ENCODE data around the gene CCDC24. TPM values are rescaled to one million over a fixed set of nuclear protein-coding genes. Genes with fewer than 3 reads are reported as not detected.
A peak's percentile ranks its signal among the peaks of the same experiment; 100 is the strongest.

The CCDC24 gene
- total and polyA plus RNA-seq, 2 of the 13 experiments (the other 11 are each of a cell fraction or from before 2014, with no cell fraction given) = 1.4 to 2.9 TPM

GRCh38 chr1:44031252-44032169 is 40.1 kb downstream of the CCDC24 start, which contains the start of gene SLC6A9 (continued):
- TF ChIP-seq ZBTB34 (CRISPR knock-in tag; IDR thresholded peaks at IDR 0.05) (no peak), CREM (IDR thresholded peaks at IDR 0.05) (no peak), CREM (CRISPR knock-in tag; IDR thresholded peaks at IDR 0.05) (no peak), ATAD3A (CRISPR knock-in tag; IDR thresholded peaks at IDR 0.05) (no peak), POLR2G (IDR thresholded peaks at IDR 0.05; ENCODE audit: low read depth, low read length) (peak; percentile 70; the same call in 1 of the 2 replicates), FOXC1 (CRISPR knock-in tag; IDR thresholded peaks at IDR 0.05; ENCODE audit: borderline replicate concordance) (no peak; the same call in 1 of the 2 replicates), EED (CRISPR knock-in tag; IDR thresholded peaks at IDR 0.05) (no peak), FOXP1 (IDR thresholded peaks at IDR 0.05) (no peak), FOXP1 (CRISPR knock-in tag; IDR thresholded peaks at IDR 0.05) (no peak), LCORL (IDR thresholded peaks at IDR 0.05) (no peak), LCORL (CRISPR knock-in tag; IDR thresholded peaks at IDR 0.05) (no peak), ZNF256 (CRISPR knock-in tag; conservative IDR thresholded peaks at IDR 0.05) (no peak), DDIT3 (CRISPR knock-in tag; IDR thresholded peaks at IDR 0.05) (no peak), NCOR1 (IDR thresholded peaks at IDR 0.05; ENCODE audit: borderline replicate concordance, low read length) (no peak), HNRNPLL (IDR thresholded peaks at IDR 0.05; ENCODE audit: low read depth, low read length, poor library complexity, severe bottlenecking) (peak; percentile 54), ZNF230 (CRISPR knock-in tag; IDR thresholded peaks at IDR 0.05) (0 out of 2 replicates have a peak, but pooled peaks have one; percentile 76), ZMYM2 (CRISPR knock-in tag; IDR thresholded peaks at IDR 0.05) (no peak), MTA1 (CRISPR knock-in tag; IDR thresholded peaks at IDR 0.05; ENCODE audit: borderline replicate concordance) (peak; percentile 77; the same call in 1 of the 2 replicates)
- TF ChIP-seq, protein P1, sequence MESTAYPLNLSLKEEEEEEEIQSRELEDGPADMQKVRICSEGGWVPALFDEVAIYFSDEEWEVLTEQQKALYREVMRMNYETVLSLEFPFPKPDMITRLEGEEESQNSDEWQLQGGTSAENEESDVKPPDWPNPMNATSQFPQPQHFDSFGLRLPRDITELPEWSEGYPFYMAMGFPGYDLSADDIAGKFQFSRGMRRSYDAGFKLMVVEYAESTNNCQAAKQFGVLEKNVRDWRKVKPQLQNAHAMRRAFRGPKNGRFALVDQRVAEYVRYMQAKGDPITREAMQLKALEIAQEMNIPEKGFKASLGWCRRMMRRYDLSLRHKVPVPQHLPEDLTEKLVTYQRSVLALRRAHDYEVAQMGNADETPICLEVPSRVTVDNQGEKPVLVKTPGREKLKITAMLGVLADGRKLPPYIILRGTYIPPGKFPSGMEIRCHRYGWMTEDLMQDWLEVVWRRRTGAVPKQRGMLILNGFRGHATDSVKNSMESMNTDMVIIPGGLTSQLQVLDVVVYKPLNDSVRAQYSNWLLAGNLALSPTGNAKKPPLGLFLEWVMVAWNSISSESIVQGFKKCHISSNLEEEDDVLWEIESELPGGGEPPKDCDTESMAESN (CRISPR knock-in tag; conservative IDR thresholded peaks at IDR 0.05) = peak; percentile 54; the same call in 1 of the 2 replicates
- TF ChIP-seq, protein P2, sequence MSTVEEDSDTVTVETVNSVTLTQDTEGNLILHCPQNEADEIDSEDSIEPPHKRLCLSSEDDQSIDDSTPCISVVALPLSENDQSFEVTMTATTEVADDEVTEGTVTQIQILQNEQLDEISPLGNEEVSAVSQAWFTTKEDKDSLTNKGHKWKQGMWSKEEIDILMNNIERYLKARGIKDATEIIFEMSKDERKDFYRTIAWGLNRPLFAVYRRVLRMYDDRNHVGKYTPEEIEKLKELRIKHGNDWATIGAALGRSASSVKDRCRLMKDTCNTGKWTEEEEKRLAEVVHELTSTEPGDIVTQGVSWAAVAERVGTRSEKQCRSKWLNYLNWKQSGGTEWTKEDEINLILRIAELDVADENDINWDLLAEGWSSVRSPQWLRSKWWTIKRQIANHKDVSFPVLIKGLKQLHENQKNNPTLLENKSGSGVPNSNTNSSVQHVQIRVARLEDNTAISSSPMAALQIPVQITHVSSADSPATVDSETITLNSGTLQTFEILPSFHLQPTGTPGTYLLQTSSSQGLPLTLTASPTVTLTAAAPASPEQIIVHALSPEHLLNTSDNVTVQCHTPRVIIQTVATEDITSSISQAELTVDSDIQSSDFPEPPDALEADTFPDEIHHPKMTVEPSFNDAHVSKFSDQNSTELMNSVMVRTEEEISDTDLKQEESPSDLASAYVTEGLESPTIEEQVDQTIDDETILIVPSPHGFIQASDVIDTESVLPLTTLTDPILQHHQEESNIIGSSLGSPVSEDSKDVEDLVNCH (CRISPR knock-in tag; IDR thresholded peaks at IDR 0.05) = no peak
- TF ChIP-seq, protein P3, sequence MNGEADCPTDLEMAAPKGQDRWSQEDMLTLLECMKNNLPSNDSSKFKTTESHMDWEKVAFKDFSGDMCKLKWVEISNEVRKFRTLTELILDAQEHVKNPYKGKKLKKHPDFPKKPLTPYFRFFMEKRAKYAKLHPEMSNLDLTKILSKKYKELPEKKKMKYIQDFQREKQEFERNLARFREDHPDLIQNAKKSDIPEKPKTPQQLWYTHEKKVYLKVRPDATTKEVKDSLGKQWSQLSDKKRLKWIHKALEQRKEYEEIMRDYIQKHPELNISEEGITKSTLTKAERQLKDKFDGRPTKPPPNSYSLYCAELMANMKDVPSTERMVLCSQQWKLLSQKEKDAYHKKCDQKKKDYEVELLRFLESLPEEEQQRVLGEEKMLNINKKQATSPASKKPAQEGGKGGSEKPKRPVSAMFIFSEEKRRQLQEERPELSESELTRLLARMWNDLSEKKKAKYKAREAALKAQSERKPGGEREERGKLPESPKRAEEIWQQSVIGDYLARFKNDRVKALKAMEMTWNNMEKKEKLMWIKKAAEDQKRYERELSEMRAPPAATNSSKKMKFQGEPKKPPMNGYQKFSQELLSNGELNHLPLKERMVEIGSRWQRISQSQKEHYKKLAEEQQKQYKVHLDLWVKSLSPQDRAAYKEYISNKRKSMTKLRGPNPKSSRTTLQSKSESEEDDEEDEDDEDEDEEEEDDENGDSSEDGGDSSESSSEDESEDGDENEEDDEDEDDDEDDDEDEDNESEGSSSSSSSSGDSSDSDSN (CRISPR knock-in tag; IDR thresholded peaks at IDR 0.05) = peak; percentile 69; the same call in 1 of the 2 replicates

Measured in HepG2 (cell line).